ENCODE data around the gene ZNF521.

- no peak for TF ChIP-seq CTCF (IDR thresholded peaks at IDR 0.05)
- TF ChIP-seq POLR2A (IDR thresholded peaks at IDR 0.05): no peak
- no peak for TF ChIP-seq POLR2AphosphoS5 (IDR thresholded peaks at IDR 0.05)
- no peak for TF ChIP-seq EP300 (IDR thresholded peaks at IDR 0.05)
Observed at GRCh38 chr18:25062720-25063119, 289.2 kb downstream of the ZNF521 start.

Data from upper lobe of left lung (tissue), 4 donors.